Embryonic facial prominence (tissue), 1 donor: ENCODE data around the gene GDI2.
"Not testable (repeated sequence)": the region's sequence is repeated elsewhere in the genome, so short reads cannot be mapped to it uniquely, and the experiment has no call there.

Experiments
- DNase-seq: peaks from one replicate; pipeline ENCODE4 v3.0.0-alpha.2; 2016; ENCODE audit errors: extremely low spot score

GDI2 gene

DNA sequence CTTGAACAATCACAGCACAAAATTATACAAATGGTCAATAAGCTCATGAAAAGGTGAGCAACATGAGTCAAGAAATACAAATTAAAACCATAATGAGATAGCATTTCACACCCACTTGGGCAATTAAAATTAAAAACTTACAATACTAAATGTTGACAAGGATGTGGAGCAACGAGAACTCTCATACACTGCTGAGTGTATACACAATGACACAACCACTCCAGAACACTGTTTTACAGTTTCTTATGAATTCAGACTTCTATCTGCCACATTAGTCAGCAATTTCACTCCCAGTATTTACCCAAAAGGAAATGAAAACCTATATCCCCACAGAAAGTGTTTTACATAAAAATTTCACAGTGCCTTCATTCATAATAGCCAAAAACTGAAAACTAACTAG lies 31.1 kb downstream of the GDI2 start:
- DNase-seq = no peak

DNA sequence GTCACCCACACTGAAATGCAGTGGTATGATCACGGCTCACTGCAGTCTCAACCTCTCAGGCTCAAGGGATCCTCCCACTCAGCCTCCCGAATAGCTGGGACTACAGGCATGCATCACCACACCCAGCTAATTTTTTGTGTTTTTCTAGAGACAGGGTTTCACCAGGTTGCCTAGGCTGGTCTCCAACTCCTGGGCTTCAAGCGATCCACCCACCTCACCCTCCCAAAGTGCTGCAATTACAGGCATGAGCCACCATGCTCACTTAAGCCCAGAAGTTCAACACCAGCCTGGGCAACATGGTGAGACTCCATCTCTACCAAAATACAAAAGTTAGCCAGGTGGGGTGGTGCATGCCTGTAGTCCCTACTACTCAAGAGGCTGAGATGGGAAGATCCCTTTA lies 33.5 kb downstream of the GDI2 start:
- DNase-seq = no peak

GRCh38 chr10:5777758-5778157 lies 35.5 kb downstream of the GDI2 start:
- not testable (repeated sequence) for DNase-seq

GRCh38 chr10:5776881-5777197 lies 36.4 kb downstream of the GDI2 start:
- no peak for DNase-seq

DNA sequence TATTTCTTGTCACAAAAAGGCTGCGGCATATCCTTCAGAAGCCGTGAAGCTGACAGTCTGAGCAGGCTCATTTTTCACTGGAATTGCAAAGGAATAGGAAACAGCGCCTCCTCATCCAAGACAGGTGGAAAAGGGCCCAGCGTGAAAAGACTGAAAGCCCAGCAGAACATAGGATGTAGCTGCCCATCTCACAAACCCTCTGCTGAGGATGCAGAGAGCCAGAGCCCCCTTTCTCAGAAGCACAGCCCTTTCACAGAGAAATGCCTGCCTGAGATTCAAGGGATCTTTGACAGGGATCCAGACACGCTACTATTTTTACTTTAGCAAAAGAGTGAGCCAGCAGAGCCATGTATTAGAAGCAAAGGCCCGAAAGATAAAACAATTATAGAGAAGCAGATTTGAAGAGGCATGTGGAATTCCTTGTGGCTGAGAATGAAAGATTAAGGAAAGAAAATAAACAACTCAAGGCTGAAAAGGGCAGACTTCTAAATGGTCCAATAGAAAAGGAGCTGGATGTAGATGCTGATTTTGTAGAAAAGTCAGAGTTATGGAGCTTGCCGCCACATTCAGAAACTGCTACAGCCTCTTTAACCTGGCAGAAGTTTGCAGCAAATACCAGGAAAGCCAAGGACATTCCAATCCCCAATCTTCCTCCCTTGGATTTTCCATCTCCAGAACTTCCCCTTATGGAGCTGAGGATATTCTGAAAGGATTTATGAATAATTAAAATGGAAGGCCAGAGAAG lies 36.9 kb downstream of the GDI2 start:
- no peak for DNase-seq

DNA sequence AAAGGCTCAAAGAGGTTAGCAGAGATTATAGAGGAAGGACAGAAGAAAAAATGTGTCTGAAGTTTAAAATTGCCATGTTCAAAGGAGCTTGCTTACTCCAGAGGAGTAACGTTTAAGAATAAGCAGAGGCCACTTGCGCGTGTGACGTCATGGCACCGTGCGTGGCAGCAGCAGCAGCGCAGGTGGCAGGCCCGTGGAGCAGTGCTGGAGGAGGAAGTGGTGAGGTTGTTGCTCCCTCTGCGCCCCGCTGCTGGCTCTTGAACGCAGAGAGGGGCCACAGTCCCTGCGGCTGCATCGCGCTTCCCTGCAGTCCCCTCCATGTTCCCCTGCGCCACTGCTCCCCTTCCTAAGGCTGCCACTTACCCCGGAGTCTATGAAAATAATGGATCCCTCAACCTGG lies 37.5 kb downstream of the GDI2 start:
- no peak for DNase-seq

- no peak for DNase-seq
Observed at GRCh38 chr10:5774987-5775620, 38.1 kb downstream of the GDI2 start.

- no peak for DNase-seq
Observed at GRCh38 chr10:5766189-5766588, 47.0 kb downstream of the GDI2 start.

DNA sequence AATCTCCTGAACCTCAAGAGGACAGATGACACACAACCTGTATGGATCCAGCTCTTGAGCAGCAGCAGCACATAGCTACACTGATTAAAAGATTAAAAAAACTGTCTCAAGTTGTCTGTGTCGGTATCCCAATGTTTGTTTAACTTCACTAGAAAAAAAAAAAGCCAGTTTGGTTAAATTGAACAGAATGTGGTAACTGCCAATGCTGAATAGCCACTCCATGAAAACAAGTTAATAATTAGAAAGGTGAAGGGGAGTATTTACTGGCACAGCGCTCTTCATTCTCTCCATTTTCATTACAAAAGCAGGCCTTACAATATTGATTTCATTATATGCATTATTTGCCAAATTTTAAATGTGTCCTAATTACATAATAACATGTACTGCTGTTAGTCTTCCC lies 47.6 kb downstream of the GDI2 start:
- DNase-seq = no peak

- no peak for DNase-seq
Observed at GRCh38 chr10:5764422-5765297, 48.6 kb downstream of the GDI2 start.

DNA sequence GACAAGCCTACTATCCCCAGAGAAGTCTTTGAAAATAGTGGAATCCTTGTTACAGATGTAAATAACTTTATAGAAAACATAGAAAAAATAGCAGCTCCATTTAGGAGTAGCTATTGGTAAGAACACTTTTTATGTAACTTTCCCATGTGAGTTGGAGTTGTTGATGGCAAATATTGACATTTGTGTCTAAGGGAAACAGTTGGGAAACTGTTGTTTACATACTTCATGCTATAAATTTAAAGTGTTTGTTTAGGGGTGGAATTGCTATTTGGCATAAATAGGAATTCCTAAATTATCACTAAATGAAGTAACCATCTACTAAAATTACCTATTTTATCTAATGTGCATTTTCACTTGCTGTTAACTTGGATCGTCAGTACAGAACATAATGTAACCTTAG lies 50.7 kb downstream of the GDI2 start:
- no peak for DNase-seq

DNA sequence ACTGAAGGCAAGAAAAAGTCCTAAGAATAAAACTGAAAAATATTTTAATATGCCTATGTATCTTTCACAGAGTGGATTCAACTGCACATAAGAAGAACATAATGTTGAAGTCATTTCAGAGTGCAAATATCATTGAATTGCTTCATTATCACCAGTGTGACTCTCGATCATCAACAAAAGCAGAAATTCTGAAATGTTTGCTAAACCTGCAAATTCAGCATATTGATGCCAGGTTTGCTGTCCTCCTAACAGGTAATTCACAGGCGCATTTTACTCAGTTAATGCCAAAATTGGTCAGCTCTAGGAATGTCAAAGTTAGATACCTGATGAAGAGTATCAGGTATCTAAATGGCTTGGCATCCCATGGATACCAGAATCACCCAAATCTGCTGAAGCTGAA lies 52.0 kb downstream of the GDI2 start:
- no peak for DNase-seq

DNA sequence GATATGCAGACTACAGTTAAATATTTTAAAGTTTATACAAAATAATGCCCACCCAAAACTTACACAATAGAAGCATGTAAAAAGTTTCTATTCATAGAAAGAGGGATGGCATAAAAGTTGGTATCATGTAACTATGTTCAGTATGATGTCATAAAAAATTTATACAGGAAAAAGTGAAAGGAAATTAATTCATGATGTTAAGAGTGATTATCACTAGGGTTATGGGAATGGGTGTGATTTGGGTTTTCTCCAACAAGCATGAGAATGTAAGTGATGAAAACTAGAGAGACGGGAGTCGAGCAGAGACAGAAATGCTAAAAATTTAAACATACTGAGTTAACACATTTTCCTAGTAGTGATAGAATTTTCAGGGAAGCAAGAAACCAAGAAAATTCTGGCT lies 52.7 kb downstream of the GDI2 start:
- DNase-seq = no peak

DNA sequence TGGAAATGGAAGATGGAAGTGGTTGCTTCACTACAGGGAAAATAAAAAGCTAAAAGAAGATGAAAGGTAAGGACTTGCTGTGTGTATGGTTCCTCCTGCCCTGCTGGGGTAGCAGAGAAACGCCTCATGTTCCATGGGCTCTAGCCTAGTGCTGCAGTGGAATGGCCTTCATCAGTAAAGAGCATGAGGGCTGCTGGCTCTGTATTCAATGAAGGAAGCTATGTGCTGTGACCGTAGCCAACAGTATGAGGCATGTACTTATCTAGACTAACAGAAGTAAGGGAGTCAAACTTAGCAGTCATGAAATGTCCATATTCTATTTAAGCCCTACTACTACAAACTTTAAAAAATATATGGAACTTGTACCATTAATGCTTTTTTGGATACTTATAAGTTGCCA lies 54.3 kb downstream of the GDI2 start:
- no peak for DNase-seq

GRCh38 chr10:5757766-5758517 lies 55.3 kb downstream of the GDI2 start:
- no peak for DNase-seq

DNA sequence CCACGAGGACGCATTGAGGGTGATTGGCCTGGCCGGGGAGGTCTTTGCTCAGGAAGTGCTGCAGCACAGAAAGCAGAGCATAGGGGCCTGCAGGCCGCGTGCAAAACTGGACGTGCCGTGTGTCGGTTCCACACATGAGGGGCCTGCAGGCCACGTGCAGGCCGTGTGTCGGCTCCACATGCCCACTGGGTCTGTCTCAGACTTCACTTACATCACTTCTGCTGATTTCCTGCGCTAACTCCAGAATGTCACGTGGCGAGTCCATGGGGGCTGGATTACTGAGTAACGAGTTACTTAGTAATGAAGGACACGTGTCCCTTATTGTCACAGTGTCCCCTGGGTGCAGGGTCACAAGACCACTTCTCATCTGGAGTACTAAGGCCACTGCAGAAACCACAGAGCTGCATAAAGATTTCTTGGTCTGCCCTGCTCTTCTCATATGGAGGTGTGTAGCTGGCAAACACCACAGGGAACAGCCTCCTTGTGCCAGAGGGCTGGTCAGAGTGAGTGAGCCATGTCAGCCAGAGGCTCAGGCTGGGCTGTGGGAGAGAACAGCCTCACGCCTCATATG lies 60.8 kb downstream of the GDI2 start:
- no peak for DNase-seq

DNA sequence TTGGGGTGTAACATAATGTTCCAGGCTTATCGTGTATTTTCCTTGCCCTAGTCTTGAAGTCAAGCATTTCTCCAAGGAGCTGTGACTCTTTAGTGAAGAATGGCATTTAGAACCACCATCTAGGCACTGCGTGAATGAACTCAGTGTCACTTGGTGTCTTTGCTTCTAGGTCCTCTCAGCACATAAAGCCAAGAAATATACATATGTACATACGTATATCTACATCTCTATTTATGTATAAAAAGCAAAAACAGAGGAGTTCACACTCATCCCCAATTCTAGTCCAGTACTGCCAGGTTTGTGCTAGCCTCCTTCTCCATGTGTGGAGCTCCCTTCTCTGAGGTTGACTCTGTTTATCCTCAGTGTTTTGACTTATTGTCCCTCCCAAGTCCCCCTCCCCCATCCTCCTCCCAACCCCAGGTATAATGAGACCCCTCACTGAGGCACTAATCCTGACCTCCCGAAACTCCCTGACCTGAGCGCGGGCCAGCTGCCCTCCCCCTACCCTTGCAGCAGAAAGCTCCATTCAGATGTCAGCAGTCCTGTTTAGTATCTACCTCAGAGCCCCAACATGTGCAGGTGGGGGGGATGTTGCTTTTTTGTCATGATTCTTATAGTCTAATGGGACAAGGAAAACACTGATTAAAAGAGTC lies 61.5 kb downstream of the GDI2 start:
- no peak for DNase-seq

- no peak for DNase-seq
Observed at GRCh38 chr10:5748394-5748803, 64.8 kb downstream of the GDI2 start.

DNA sequence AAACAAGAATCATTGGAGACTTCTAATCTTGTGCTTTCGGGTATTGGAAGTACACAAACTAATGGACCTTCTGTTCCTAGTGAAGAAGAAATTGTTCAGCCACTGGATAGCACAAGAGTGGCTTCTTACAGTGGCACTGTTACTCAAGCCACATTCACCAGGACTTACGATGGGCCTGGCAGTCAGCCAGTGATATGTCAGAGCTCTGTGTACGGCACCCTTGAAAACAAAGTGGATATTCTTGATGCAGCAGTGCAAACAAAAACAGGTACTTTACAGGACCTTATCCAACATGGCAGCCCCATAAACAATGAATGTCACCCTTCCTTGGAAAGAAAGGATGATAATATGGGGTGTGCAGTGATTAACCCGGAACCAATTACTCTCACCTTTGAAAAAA lies 67.0 kb downstream of the GDI2 start:
- no peak for DNase-seq

DNA sequence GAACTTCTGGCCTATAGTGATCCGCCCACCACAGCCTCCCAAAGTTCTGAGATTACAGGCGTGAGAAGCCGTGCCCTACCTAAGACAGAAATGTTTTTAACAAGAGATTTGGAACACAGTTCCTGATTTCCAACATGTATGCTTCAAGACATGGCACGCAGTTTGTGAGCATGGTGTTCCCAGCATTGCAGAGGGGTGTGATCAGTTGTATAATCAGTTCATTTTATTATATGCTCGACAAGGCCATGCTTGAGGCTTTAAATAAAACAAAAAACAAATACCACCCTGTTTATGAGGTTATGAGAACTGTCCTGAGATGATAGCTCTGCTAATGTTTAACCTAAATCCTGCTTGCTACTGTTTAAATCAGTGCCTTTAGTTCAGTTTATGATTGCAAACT lies 68.4 kb downstream of the GDI2 start:
- DNase-seq = no peak

- no peak for DNase-seq
Observed at GRCh38 chr10:5743736-5744135, 69.5 kb downstream of the GDI2 start.
